ENCODE measurements around the gene GPRC5C.

Gene GPRC5C

GRCh38 chr17:74452841-74453661, 21.2 kb downstream of the GPRC5C start:
- no peak for DNase-seq (ENCODE audit: low read depth)

GRCh38 chr17:74453665-74454196, 21.8 kb downstream of the GPRC5C start:
- no peak for DNase-seq (ENCODE audit: low read depth)

- peak; percentile 52 for DNase-seq (ENCODE audit: low read depth)
These were observed 22.5 kb downstream of the GPRC5C start for GRCh38 chr17:74454197-74455024.

- no peak for DNase-seq (ENCODE audit: low read depth)
These were observed 23.2 kb downstream of the GPRC5C start for GRCh38 chr17:74455025-74455545.

- DNase-seq (ENCODE audit: low read depth): no peak
These were observed 23.9 kb downstream of the GPRC5C start for GRCh38 chr17:74455821-74456220.

GRCh38 chr17:74457146-74457819, 25.4 kb downstream of the GPRC5C start:
- DNase-seq (ENCODE audit: low read depth): peak; percentile 37

- no peak for DNase-seq (ENCODE audit: low read depth)
These were observed 25.9 kb downstream of the GPRC5C start for GRCh38 chr17:74457820-74458166.

GRCh38 chr17:74458835-74459234, 26.9 kb downstream of the GPRC5C start:
- DNase-seq (ENCODE audit: low read depth): no peak

- DNase-seq (ENCODE audit: low read depth): no peak
These were observed 27.7 kb downstream of the GPRC5C start for GRCh38 chr17:74459622-74460021.

GRCh38 chr17:74460241-74460640, 28.4 kb downstream of the GPRC5C start:
- no peak for DNase-seq (ENCODE audit: low read depth)

- no peak for DNase-seq (ENCODE audit: low read depth)
These were observed 29.1 kb downstream of the GPRC5C start for GRCh38 chr17:74460996-74461395.

- no peak for DNase-seq (ENCODE audit: low read depth)
These were observed 29.7 kb downstream of the GPRC5C start for GRCh38 chr17:74461611-74462010.

GRCh38 chr17:74464730-74465377, 33.0 kb downstream of the GPRC5C start:
- no peak for DNase-seq (ENCODE audit: low read depth)

GRCh38 chr17:74465378-74466110, 33.7 kb downstream of the GPRC5C start:
- no peak for DNase-seq (ENCODE audit: low read depth)

GRCh38 chr17:74466111-74466827, 34.4 kb downstream of the GPRC5C start, which contains the start of gene CD300A:
Gene CD300A (plus strand): TSS chr17:74466634. CDS start chr17:74466704, 70 bp downstream.
- DNase-seq (ENCODE audit: low read depth): no peak

GRCh38 chr17:74466828-74467184, 34.9 kb downstream of the GPRC5C start:
- no peak for DNase-seq (ENCODE audit: low read depth)

- DNase-seq (ENCODE audit: low read depth): no peak
These were observed 35.5 kb downstream of the GPRC5C start for GRCh38 chr17:74467221-74467951.

- no peak for DNase-seq (ENCODE audit: low read depth)
These were observed 39.5 kb downstream of the GPRC5C start for GRCh38 chr17:74471341-74471740.

GRCh38 chr17:74472890-74473289, 41.0 kb downstream of the GPRC5C start:
- no peak for DNase-seq (ENCODE audit: low read depth)

GRCh38 chr17:74473294-74473693, 41.4 kb downstream of the GPRC5C start:
- no peak for DNase-seq (ENCODE audit: low read depth)

Data from T-helper 22 cell (primary cell).